ENCODE data around the gene PRKAR1B. TPM values are rescaled to one million over a fixed set of nuclear protein-coding genes. Genes with fewer than 3 reads are reported as not detected.

Gene PRKAR1B
- total RNA-seq, 2 donors from 2014 or later: 15.6 to 18.4 TPM

- DNase-seq (ENCODE audit: low spot score): no peak
- no peaks in the 10 kb centered on the region for H3K9me3 ChIP-seq
- no peak for ATAC-seq (ENCODE audit: insufficient number of reproducible peaks, low FRiP score, low read depth)
- H3K4me1 ChIP-seq (ENCODE audit: control insufficient read depth in 1 of 2, low read depth in 2 of 2): peaks cover under 1 to 2% of the 10 kb centered on the region in 2 donors
- TF ChIP-seq, protein P1, sequence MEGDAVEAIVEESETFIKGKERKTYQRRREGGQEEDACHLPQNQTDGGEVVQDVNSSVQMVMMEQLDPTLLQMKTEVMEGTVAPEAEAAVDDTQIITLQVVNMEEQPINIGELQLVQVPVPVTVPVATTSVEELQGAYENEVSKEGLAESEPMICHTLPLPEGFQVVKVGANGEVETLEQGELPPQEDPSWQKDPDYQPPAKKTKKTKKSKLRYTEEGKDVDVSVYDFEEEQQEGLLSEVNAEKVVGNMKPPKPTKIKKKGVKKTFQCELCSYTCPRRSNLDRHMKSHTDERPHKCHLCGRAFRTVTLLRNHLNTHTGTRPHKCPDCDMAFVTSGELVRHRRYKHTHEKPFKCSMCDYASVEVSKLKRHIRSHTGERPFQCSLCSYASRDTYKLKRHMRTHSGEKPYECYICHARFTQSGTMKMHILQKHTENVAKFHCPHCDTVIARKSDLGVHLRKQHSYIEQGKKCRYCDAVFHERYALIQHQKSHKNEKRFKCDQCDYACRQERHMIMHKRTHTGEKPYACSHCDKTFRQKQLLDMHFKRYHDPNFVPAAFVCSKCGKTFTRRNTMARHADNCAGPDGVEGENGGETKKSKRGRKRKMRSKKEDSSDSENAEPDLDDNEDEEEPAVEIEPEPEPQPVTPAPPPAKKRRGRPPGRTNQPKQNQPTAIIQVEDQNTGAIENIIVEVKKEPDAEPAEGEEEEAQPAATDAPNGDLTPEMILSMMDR (IDR thresholded peaks at IDR 0.05): no peak
- H3K36me3 ChIP-seq: no peaks in the 10 kb centered on the region
- no peak overlapping the region for H3K4me3 ChIP-seq
- no peak overlapping the region for H3K27ac ChIP-seq
- no peaks in the 10 kb centered on the region for H3K27me3 ChIP-seq (replicated peaks; ENCODE audit: insufficient read depth)
Measured at GRCh38 chr7:532379-533143, 194.5 kb downstream of the PRKAR1B start.

DNA sequence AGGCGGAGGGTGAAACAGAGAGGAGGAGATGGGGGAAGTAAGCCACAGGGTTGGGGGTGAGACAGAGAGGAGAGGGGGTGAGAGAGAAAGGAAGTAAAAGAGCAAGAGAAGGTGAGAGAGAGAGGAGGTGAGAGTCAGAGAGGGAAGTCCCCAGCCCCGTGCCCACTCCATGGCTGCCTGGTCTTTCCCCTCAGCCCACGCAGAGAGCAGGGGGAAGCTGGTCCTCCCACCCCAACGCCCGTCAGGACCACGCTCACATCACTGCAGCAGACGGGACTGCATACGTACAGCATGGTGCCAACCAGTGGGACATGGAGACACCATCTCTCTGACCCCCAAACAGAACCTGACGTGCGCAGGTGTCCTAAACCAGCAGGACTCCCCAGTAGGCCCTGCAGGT is 195.3 kb downstream of the PRKAR1B start:
- Histone ChIP-seq H3K4me1 (ENCODE audit: control insufficient read depth in 1 of 2, low read depth in 2 of 2) (no peaks in the 10 kb centered on the region), H3K27ac (no peak overlapping the region), H3K36me3 (no peaks in the 10 kb centered on the region), H3K27me3 (replicated peaks; ENCODE audit: insufficient read depth) (no peaks in the 10 kb centered on the region), H3K4me3 (no peak overlapping the region), H3K9me3 (no peaks in the 10 kb centered on the region)
- DNase-seq (ENCODE audit: low spot score) (no peak), ATAC-seq (ENCODE audit: insufficient number of reproducible peaks, low FRiP score, low read depth) (no peak)
- TF ChIP-seq, protein P1 (IDR thresholded peaks at IDR 0.05): no peak

DNA sequence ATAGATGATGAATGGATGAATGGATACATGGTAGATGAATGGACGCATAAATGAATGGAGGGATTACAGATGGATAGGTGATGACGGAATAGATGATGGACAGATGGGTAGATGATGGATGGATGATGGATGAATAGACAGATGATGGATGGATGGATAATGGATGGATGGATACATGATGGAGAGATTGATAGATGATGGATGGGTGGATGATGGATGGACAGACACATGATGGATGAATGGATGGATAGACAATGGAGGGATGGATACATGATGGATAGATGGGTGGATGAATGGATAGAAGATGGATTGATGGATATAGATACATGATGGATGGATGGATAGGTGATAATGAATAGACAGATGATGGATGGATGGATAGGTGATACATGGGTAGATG is 198.6 kb downstream of the PRKAR1B start:
- Histone ChIP-seq H3K36me3 (no peaks in the 10 kb centered on the region), H3K4me1 (ENCODE audit: control insufficient read depth in 1 of 2, low read depth in 2 of 2) (peaks cover 0 to 14% of the 10 kb centered on the region in 2 donors)

GRCh38 chr7:527723-528122 is 199.4 kb downstream of the PRKAR1B start:
- Histone ChIP-seq H3K9me3 (peaks cover 7% of the 10 kb centered on the region), H3K4me1 (ENCODE audit: control insufficient read depth in 1 of 2, low read depth in 2 of 2) (peaks cover 0 to 22% of the 10 kb centered on the region in 2 donors), H3K27ac (no peak overlapping the region), H3K36me3 (no peaks in the 10 kb centered on the region), H3K27me3 (replicated peaks; ENCODE audit: insufficient read depth) (no peaks in the 10 kb centered on the region), H3K4me3 (no peak overlapping the region)
- TF ChIP-seq, protein P1 (IDR thresholded peaks at IDR 0.05): no peak
- DNase-seq (ENCODE audit: low spot score) (no peak), ATAC-seq (ENCODE audit: insufficient number of reproducible peaks, low FRiP score, low read depth) (no peak)

More for the DNA sequence above, 198.6 kb downstream of the PRKAR1B start:
- Histone ChIP-seq H3K27me3 (replicated peaks; ENCODE audit: insufficient read depth) (no peaks in the 10 kb centered on the region), H3K9me3 (peaks cover 7% of the 10 kb centered on the region), H3K4me3 (no peak overlapping the region), H3K27ac (no peak overlapping the region)
- TF ChIP-seq, protein P1 (IDR thresholded peaks at IDR 0.05): no peak
- ATAC-seq (ENCODE audit: insufficient number of reproducible peaks, low FRiP score, low read depth) (no peak), DNase-seq (ENCODE audit: low spot score) (no peak)

- Histone ChIP-seq H3K27me3 (replicated peaks; ENCODE audit: insufficient read depth) (no peaks in the 10 kb centered on the region), H3K27ac (peak overlapping the region; percentile 13 to 53), H3K4me3 (no peak overlapping the region), H3K36me3 (no peaks in the 10 kb centered on the region), H3K9me3 (peaks cover 7% of the 10 kb centered on the region), H3K4me1 (ENCODE audit: control insufficient read depth in 1 of 2, low read depth in 2 of 2) (peaks cover 1 to 32% of the 10 kb centered on the region in 2 donors)
- TF ChIP-seq, protein P1 (IDR thresholded peaks at IDR 0.05): no peak
- ATAC-seq (ENCODE audit: insufficient number of reproducible peaks, low FRiP score, low read depth) (no peak), DNase-seq (ENCODE audit: low spot score) (no peak)
Measured at GRCh38 chr7:526460-527034, 200.5 kb downstream of the PRKAR1B start.

Data from thoracic aorta (tissue), 2 donors.